ENCODE data around the gene VTI1A. TPM values are rescaled to one million over a fixed set of nuclear protein-coding genes. Genes with fewer than 3 reads are reported as not detected.

VTI1A gene
- polyA plus RNA-seq, 1 donor = 17.2 TPM

DNA sequence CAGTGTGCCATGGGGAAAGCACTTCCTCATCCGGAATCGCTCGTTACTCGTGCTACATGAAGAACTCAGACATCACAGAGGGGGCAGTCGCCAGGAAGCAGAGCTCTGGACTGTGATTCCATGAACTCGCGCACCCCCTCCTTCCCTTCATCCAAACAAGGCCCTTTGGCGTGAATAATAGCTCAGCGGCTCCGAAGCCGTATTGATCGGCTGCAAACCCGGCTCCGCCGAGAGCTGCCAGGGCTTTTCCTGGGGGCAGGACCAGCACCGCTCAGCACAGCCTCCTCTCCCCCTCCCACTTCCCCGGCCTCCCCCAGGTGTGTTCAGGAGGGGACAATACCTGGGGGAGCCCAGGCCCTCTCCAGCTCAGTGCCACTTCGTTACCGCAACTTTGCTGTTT, 374.0 kb downstream of the VTI1A start:
- H3K9me3 ChIP-seq (ENCODE audit: control insufficient read depth, low read depth, low read length) = no peaks in the 10 kb centered on the region
- no peak overlapping the region for H3K4me3 ChIP-seq (ENCODE audit: low read length)
- WGBS (ENCODE audit: insufficient coverage, low lambda C conversion rate) = no CpG with 5 or more reads among the region's 19 CpGs
- DNase-seq = no peak
- no peaks in the 10 kb centered on the region for H3K36me3 ChIP-seq (ENCODE audit: control insufficient read depth, insufficient read depth, low read length)
- H3K27me3 ChIP-seq (ENCODE audit: control insufficient read depth, insufficient read depth, low read length) = no peaks in the 10 kb centered on the region
- no peak overlapping the region for H3K27ac ChIP-seq (ENCODE audit: low read length)
- no peaks in the 10 kb centered on the region for H3K4me1 ChIP-seq (ENCODE audit: control insufficient read depth, insufficient read depth, low read length)

GRCh38 chr10:112821663-112822062, 374.6 kb downstream of the VTI1A start:
- WGBS (ENCODE audit: insufficient coverage, low lambda C conversion rate) = no CpG with 5 or more reads among the region's 7 CpGs
- Histone ChIP-seq H3K27ac (ENCODE audit: low read length) (no peak overlapping the region), H3K36me3 (ENCODE audit: control insufficient read depth, insufficient read depth, low read length) (no peaks in the 10 kb centered on the region), H3K27me3 (ENCODE audit: control insufficient read depth, insufficient read depth, low read length) (no peaks in the 10 kb centered on the region), H3K4me3 (ENCODE audit: low read length) (no peak overlapping the region), H3K4me1 (ENCODE audit: control insufficient read depth, insufficient read depth, low read length) (no peaks in the 10 kb centered on the region), H3K9me3 (ENCODE audit: control insufficient read depth, low read depth, low read length) (no peaks in the 10 kb centered on the region)
- no peak for DNase-seq

DNA sequence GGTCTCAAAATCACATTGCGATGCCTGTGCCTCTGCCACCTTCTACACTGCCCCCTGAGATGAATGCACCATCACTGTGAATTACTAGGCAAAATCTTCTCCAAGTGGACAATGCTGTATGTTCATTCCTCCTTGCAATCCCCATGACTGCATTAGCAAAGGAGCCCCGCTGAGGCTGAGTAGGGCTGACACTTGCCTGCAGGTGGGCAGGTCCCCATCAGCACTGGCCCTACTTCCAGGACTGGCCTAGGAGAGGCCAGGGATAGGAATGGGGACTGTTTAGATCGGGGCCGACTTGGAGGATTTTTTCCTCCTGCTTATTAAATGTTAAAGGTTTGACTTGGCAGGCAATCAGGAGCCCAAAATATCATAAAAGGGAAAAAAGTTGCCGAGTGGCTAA, 376.0 kb downstream of the VTI1A start:
- WGBS (ENCODE audit: insufficient coverage, low lambda C conversion rate) = no CpG with 5 or more reads among the region's 5 CpGs
- Histone ChIP-seq H3K9me3 (ENCODE audit: control insufficient read depth, low read depth, low read length) (no peaks in the 10 kb centered on the region), H3K27me3 (ENCODE audit: control insufficient read depth, insufficient read depth, low read length) (no peaks in the 10 kb centered on the region), H3K4me1 (ENCODE audit: control insufficient read depth, insufficient read depth, low read length) (no peaks in the 10 kb centered on the region), H3K36me3 (ENCODE audit: control insufficient read depth, insufficient read depth, low read length) (no peaks in the 10 kb centered on the region), H3K4me3 (ENCODE audit: low read length) (no peak overlapping the region), H3K27ac (ENCODE audit: low read length) (no peak overlapping the region)
- no peak for DNase-seq

DNA sequence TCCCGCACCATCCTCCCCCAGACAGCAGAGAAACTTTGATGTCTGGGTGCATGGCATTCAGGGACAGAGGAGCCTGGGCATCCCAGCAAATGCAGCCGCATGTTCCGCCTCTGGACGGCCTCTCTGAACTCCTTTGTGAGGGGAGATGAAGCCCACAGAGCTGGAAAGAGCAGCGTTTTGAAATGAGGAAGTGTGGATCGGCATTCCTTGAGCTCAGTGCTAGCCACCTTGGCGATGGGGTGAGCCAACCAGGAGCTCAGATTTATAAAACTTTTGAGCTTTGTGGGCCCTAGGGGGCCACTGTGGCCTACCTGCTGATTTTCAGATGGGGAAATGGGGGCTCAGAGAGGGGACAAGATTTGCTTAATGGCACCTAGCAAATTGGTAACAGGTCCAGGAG, 376.6 kb downstream of the VTI1A start:
- Histone ChIP-seq H3K36me3 (ENCODE audit: control insufficient read depth, insufficient read depth, low read length) (no peaks in the 10 kb centered on the region), H3K9me3 (ENCODE audit: control insufficient read depth, low read depth, low read length) (no peaks in the 10 kb centered on the region), H3K27ac (ENCODE audit: low read length) (no peak overlapping the region), H3K4me3 (ENCODE audit: low read length) (no peak overlapping the region), H3K27me3 (ENCODE audit: control insufficient read depth, insufficient read depth, low read length) (no peaks in the 10 kb centered on the region), H3K4me1 (ENCODE audit: control insufficient read depth, insufficient read depth, low read length) (no peaks in the 10 kb centered on the region)
- WGBS (ENCODE audit: insufficient coverage, low lambda C conversion rate) = no CpG with 5 or more reads among the region's 7 CpGs
- DNase-seq = no peak

DNA sequence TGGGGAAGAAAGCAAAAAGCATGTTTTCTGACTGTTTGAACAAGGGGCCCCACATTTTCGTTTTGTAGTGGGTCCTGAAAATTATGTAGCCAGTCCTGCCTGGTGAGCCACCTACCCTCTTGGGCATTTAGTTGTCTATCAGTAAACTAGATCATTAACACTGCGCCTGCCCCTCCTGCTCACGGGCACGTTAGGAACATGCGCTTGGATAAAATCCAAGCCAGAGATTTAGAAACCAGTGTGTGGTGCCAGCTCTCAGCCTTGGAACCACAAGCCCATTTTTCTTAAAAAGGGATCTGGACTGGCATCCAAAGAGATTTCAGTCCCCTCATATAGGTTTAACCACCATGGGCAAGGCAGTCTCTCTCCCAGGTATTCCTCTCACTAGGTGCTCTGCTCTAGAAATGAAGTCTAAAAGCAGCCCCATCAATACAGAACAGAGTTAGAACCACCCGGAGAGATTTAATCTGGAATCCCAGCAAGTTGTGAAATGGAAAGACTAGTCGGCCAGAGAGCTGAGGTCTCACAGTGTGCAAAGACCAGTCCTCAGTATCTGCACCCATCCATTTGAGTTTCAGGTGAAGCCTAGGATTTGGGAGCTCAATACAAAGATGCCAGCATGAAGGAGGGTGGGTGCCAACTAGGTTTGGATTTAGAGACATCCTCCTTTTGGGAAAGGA, 379.1 kb downstream of the VTI1A start:
- Histone ChIP-seq H3K4me3 (ENCODE audit: low read length) (no peak overlapping the region), H3K36me3 (ENCODE audit: control insufficient read depth, insufficient read depth, low read length) (no peaks in the 10 kb centered on the region), H3K27ac (ENCODE audit: low read length) (no peak overlapping the region), H3K27me3 (ENCODE audit: control insufficient read depth, insufficient read depth, low read length) (no peaks in the 10 kb centered on the region), H3K9me3 (ENCODE audit: control insufficient read depth, low read depth, low read length) (no peaks in the 10 kb centered on the region), H3K4me1 (ENCODE audit: control insufficient read depth, insufficient read depth, low read length) (no peaks in the 10 kb centered on the region)
- WGBS (ENCODE audit: insufficient coverage, low lambda C conversion rate) = 80% methylated on average over 2 of the region's 7 CpGs
- DNase-seq = no peak

- Histone ChIP-seq H3K9me3 (ENCODE audit: control insufficient read depth, low read depth, low read length) (no peaks in the 10 kb centered on the region), H3K4me3 (ENCODE audit: low read length) (no peak overlapping the region), H3K36me3 (ENCODE audit: control insufficient read depth, insufficient read depth, low read length) (no peaks in the 10 kb centered on the region), H3K4me1 (ENCODE audit: control insufficient read depth, insufficient read depth, low read length) (no peaks in the 10 kb centered on the region), H3K27ac (ENCODE audit: low read length) (no peak overlapping the region), H3K27me3 (ENCODE audit: control insufficient read depth, insufficient read depth, low read length) (no peaks in the 10 kb centered on the region)
- no peak for DNase-seq
- WGBS (ENCODE audit: insufficient coverage, low lambda C conversion rate) = 96% methylated on average over 4 of the region's 14 CpGs
Observed at GRCh38 chr10:112827086-112827485, 380.1 kb downstream of the VTI1A start.

GRCh38 chr10:112827951-112828350, 380.9 kb downstream of the VTI1A start:
- Histone ChIP-seq H3K4me1 (ENCODE audit: control insufficient read depth, insufficient read depth, low read length) (no peaks in the 10 kb centered on the region), H3K36me3 (ENCODE audit: control insufficient read depth, insufficient read depth, low read length) (no peaks in the 10 kb centered on the region), H3K9me3 (ENCODE audit: control insufficient read depth, low read depth, low read length) (no peaks in the 10 kb centered on the region), H3K27me3 (ENCODE audit: control insufficient read depth, insufficient read depth, low read length) (no peaks in the 10 kb centered on the region), H3K27ac (ENCODE audit: low read length) (no peak overlapping the region), H3K4me3 (ENCODE audit: low read length) (no peak overlapping the region)
- no peak for DNase-seq
- 100% methylated on average over 2 of the region's 4 CpGs for WGBS (ENCODE audit: insufficient coverage, low lambda C conversion rate)

- peaks cover 3% of the 10 kb centered on the region for H3K4me1 ChIP-seq (ENCODE audit: control insufficient read depth, insufficient read depth, low read length)
- H3K4me3 ChIP-seq (ENCODE audit: low read length) = no peak overlapping the region
- H3K9me3 ChIP-seq (ENCODE audit: control insufficient read depth, low read depth, low read length) = no peaks in the 10 kb centered on the region
- no peak for DNase-seq
- no peaks in the 10 kb centered on the region for H3K27me3 ChIP-seq (ENCODE audit: control insufficient read depth, insufficient read depth, low read length)
- WGBS (ENCODE audit: insufficient coverage, low lambda C conversion rate) = 87% methylated on average over 3 of the region's 16 CpGs
- no peaks in the 10 kb centered on the region for H3K36me3 ChIP-seq (ENCODE audit: control insufficient read depth, insufficient read depth, low read length)
- H3K27ac ChIP-seq (ENCODE audit: low read length) = no peak overlapping the region
Observed at GRCh38 chr10:112831859-112832258, 384.8 kb downstream of the VTI1A start.

GRCh38 chr10:112832361-112832878, 385.4 kb downstream of the VTI1A start:
- DNase-seq = no peak
- Histone ChIP-seq H3K27ac (ENCODE audit: low read length) (no peak overlapping the region), H3K4me3 (ENCODE audit: low read length) (no peak overlapping the region), H3K9me3 (ENCODE audit: control insufficient read depth, low read depth, low read length) (no peaks in the 10 kb centered on the region), H3K4me1 (ENCODE audit: control insufficient read depth, insufficient read depth, low read length) (peaks cover 3% of the 10 kb centered on the region), H3K36me3 (ENCODE audit: control insufficient read depth, insufficient read depth, low read length) (no peaks in the 10 kb centered on the region), H3K27me3 (ENCODE audit: control insufficient read depth, insufficient read depth, low read length) (no peaks in the 10 kb centered on the region)
- WGBS (ENCODE audit: insufficient coverage, low lambda C conversion rate) = no CpG with 5 or more reads among the region's 7 CpGs

GRCh38 chr10:112832959-112833358, 385.9 kb downstream of the VTI1A start:
- no peak for DNase-seq
- Histone ChIP-seq H3K27me3 (ENCODE audit: control insufficient read depth, insufficient read depth, low read length) (no peaks in the 10 kb centered on the region), H3K27ac (ENCODE audit: low read length) (no peak overlapping the region), H3K36me3 (ENCODE audit: control insufficient read depth, insufficient read depth, low read length) (no peaks in the 10 kb centered on the region), H3K4me3 (ENCODE audit: low read length) (no peak overlapping the region), H3K4me1 (ENCODE audit: control insufficient read depth, insufficient read depth, low read length) (peaks cover 3% of the 10 kb centered on the region), H3K9me3 (ENCODE audit: control insufficient read depth, low read depth, low read length) (no peaks in the 10 kb centered on the region)
- no CpG with 5 or more reads among the region's 2 CpGs for WGBS (ENCODE audit: insufficient coverage, low lambda C conversion rate)

DNA sequence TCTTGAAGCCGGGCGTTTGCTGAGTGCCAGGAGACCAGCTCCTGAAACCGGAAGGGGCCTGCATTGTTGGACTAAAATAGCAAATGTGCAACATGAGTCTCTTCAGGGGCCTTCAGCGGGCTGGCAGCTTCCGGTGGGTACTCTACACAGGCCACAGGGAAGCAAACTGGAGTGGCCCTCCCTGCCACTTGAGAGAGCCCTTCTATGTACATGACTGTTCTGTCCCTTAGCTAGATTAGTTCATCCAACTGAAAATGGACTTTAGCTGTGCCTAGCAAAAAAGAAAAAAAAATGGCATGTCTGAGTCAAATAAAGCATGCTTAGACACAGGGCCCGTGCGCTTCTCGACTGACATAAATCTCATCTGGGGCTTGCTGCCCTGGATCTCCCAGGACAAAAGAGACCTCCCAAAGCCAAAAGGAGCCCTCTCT, 387.8 kb downstream of the VTI1A start:
- no peak for DNase-seq
- no peak overlapping the region for H3K4me3 ChIP-seq (ENCODE audit: low read length)
- no peaks in the 10 kb centered on the region for H3K27me3 ChIP-seq (ENCODE audit: control insufficient read depth, insufficient read depth, low read length)
- no CpG with 5 or more reads among the region's 8 CpGs for WGBS (ENCODE audit: insufficient coverage, low lambda C conversion rate)
- H3K27ac ChIP-seq (ENCODE audit: low read length) = no peak overlapping the region
- H3K9me3 ChIP-seq (ENCODE audit: control insufficient read depth, low read depth, low read length) = no peaks in the 10 kb centered on the region
- peaks cover 3% of the 10 kb centered on the region for H3K4me1 ChIP-seq (ENCODE audit: control insufficient read depth, insufficient read depth, low read length)
- H3K36me3 ChIP-seq (ENCODE audit: control insufficient read depth, insufficient read depth, low read length) = no peaks in the 10 kb centered on the region
